Neural progenitor cell (in vitro differentiated cells): ENCODE measurements around the gene GNAI3. TPM values are rescaled to one million over a fixed set of nuclear protein-coding genes. Genes with fewer than 3 reads are reported as not detected.

Experiments used
- DNase-seq: peaks from one replicate; pipeline ENCODE4 v3.0.0-alpha.2; 2016; ENCODE audit warnings: low spot score
- H2AFZ ChIP-seq: fragments of 200-600 bp; sonication (generic); replicated peaks from 2 replicates; pipeline ENCODE4 v1.6.1; 2016; ENCODE audit warnings: antibody characterized with exemption
- H3F3A ChIP-seq: fragments of 200-600 bp; sonication (generic); 2 replicates; pipeline ENCODE4 v1.6.1; 2016; ENCODE audit warnings: antibody characterized with exemption, low read depth
- H3K27ac ChIP-seq: fragments of 200-600 bp; sonication (generic); 2 replicates; pipeline ENCODE4 v1.5.1; 2016; ENCODE audit warnings: mild to moderate bottlenecking
- H3K27me3 ChIP-seq: fragments of 200-600 bp; sonication (generic); 2 replicates; pipeline ENCODE4 v1.6.1; 2016; ENCODE audit warnings: mild to moderate bottlenecking, moderate library complexity
- H3K36me3 ChIP-seq: fragments of 200-600 bp; sonication (generic); 2 replicates; pipeline ENCODE4 v1.5.1; 2016
- H3K4me1 ChIP-seq: fragments of 200-600 bp; sonication (generic); 2 replicates; pipeline ENCODE4 v1.6.1; 2016; ENCODE audit warnings: mixed run types
- H3K4me2 ChIP-seq: fragments of 200-600 bp; sonication (generic); 2 replicates; pipeline ENCODE4 v1.6.1; 2016
- H3K4me3 ChIP-seq: fragments of 200-600 bp; sonication (generic); 2 replicates; pipeline ENCODE4 v1.5.1; 2016
- H3K79me2 ChIP-seq: fragments of 200-600 bp; sonication (generic); 2 replicates; pipeline ENCODE4 v1.6.1; 2016; ENCODE audit warnings: low read depth
- H3K9ac ChIP-seq: fragments of 200-600 bp; sonication (generic); 2 replicates; pipeline ENCODE4 v1.6.1; 2016
- H3K9me3 ChIP-seq: fragments of 200-600 bp; sonication (generic); 2 replicates; pipeline ENCODE4 v1.5.1; 2016; ENCODE audit warnings: low read depth
- H4K20me1 ChIP-seq: fragments of 200-600 bp; sonication (generic); 2 replicates; pipeline ENCODE4 v1.6.1; 2016; ENCODE audit warnings: low read depth
- H3K27ac Mint-ChIP-seq: 3 replicates; pipeline ENCODE4 v1.8.0; 2021; ENCODE audit warnings: mixed read lengths
- H3K27me3 Mint-ChIP-seq: 2 replicates; pipeline ENCODE4 v1.8.0; 2022; ENCODE audit warnings: low read depth, mild to moderate bottlenecking, inconsistent platforms, moderate library complexity, mixed read lengths; ENCODE audit not compliant: insufficient read depth
- H3K36me3 Mint-ChIP-seq: 3 replicates; pipeline ENCODE4 v1.8.0; 2021; ENCODE audit warnings: mixed read lengths
- H3K4me1 Mint-ChIP-seq: 3 replicates; pipeline ENCODE4 v1.8.0; 2021; ENCODE audit warnings: mixed read lengths
- H3K4me3 Mint-ChIP-seq: 3 replicates; pipeline ENCODE4 v1.8.0; 2021; ENCODE audit warnings: mild to moderate bottlenecking, moderate library complexity, mixed read lengths
- H3K9me3 Mint-ChIP-seq: 3 replicates; pipeline ENCODE4 v1.8.0; 2020; ENCODE audit warnings: mixed read lengths
- CTCF ChIP-seq: fragments of 200-600 bp; sonication (generic); IDR thresholded peaks from 2 replicates; pipeline ENCODE4 v1.5.1; 2017; ENCODE audit warnings: antibody characterized with exemption, mild to moderate bottlenecking
- EZH2 ChIP-seq: fragments of 200-600 bp; sonication (generic); IDR thresholded peaks from 2 replicates; pipeline ENCODE4 v1.6.1; 2017; ENCODE audit warnings: antibody characterized with exemption, mild to moderate bottlenecking, moderate library complexity
- EZH2phosphoT487 ChIP-seq: fragments of 200-600 bp; sonication (generic); IDR thresholded peaks from 2 replicates; pipeline ENCODE4 v1.6.1; 2017; ENCODE audit warnings: antibody characterized with exemption
- total RNA-seq: library from RNA; depleted of rRNA; stranded (reverse); fragments of >200 nt; gene quantifications from 2 replicates; pipeline ENCODE4 v1.2.3, GENCODE V29; 2015; ENCODE audit warnings: low replicate concordance

GNAI3 gene
- total RNA-seq, 1 donor from 2014 or later: 15.4 TPM

- no peak for TF ChIP-seq EZH2
- TF ChIP-seq EZH2phosphoT487: no peak
- peak; percentile 86 for TF ChIP-seq CTCF
- peak; percentile 92 for DNase-seq
- Mint-ChIP-seq H3K4me3 (no peak overlapping the region), H3K27ac (peak overlapping the region; percentile 74), H3K4me1 (peaks cover 20% of the 10 kb centered on the region), H3K9me3 (peaks cover 19% of the 10 kb centered on the region), H3K27me3 (peaks cover 11% of the 10 kb centered on the region), H3K36me3 (no peaks in the 10 kb centered on the region)
- no peaks in the 10 kb centered on the region for H3K9me3 ChIP-seq
- no peaks in the 10 kb centered on the region for H3K36me3 ChIP-seq
- H3F3A ChIP-seq: no peaks in the 10 kb centered on the region
- no peaks in the 10 kb centered on the region for H3K79me2 ChIP-seq
- peak overlapping the region; percentile 86 for H2AFZ ChIP-seq
- H3K4me3 ChIP-seq: no peak overlapping the region
- no peaks in the 10 kb centered on the region for H4K20me1 ChIP-seq
- peak overlapping the region; percentile 44 for H3K4me2 ChIP-seq
- peaks cover 9% of the 10 kb centered on the region for H3K4me1 ChIP-seq
- H3K27ac ChIP-seq: no peak overlapping the region
- peaks cover 8% of the 10 kb centered on the region for H3K27me3 ChIP-seq
- H3K9ac ChIP-seq: no peak overlapping the region
Measured at GRCh38 chr1:109643385-109644230, 95.2 kb downstream of the GNAI3 start.

GRCh38 chr1:109644670-109645069, 96.3 kb downstream of the GNAI3 start:
- no peak overlapping the region for H3K27ac ChIP-seq
- peaks cover 8% of the 10 kb centered on the region for H3K27me3 ChIP-seq
- H3F3A ChIP-seq: no peaks in the 10 kb centered on the region
- H3K79me2 ChIP-seq: no peaks in the 10 kb centered on the region
- H3K4me3 ChIP-seq: no peak overlapping the region
- H3K4me2 ChIP-seq: no peak overlapping the region
- no peaks in the 10 kb centered on the region for H3K9me3 ChIP-seq
- Mint-ChIP-seq H3K27ac (no peak overlapping the region), H3K4me1 (peaks cover 23% of the 10 kb centered on the region), H3K4me3 (no peak overlapping the region), H3K36me3 (no peaks in the 10 kb centered on the region), H3K27me3 (peaks cover 9% of the 10 kb centered on the region), H3K9me3 (peaks cover 19% of the 10 kb centered on the region)
- H2AFZ ChIP-seq: no peak overlapping the region
- DNase-seq: no peak
- no peaks in the 10 kb centered on the region for H4K20me1 ChIP-seq
- TF ChIP-seq EZH2 (no peak), CTCF (no peak), EZH2phosphoT487 (no peak)
- no peaks in the 10 kb centered on the region for H3K36me3 ChIP-seq
- H3K4me1 ChIP-seq: no peaks in the 10 kb centered on the region
- no peak overlapping the region for H3K9ac ChIP-seq

- H3K36me3 ChIP-seq: no peaks in the 10 kb centered on the region
- no peak for DNase-seq
- Mint-ChIP-seq H3K27ac (no peak overlapping the region), H3K4me3 (no peak overlapping the region), H3K9me3 (peaks cover 16% of the 10 kb centered on the region), H3K36me3 (no peaks in the 10 kb centered on the region), H3K4me1 (peaks cover 13% of the 10 kb centered on the region), H3K27me3 (peaks cover 3% of the 10 kb centered on the region)
- H3F3A ChIP-seq: no peaks in the 10 kb centered on the region
- H3K4me1 ChIP-seq: no peaks in the 10 kb centered on the region
- no peaks in the 10 kb centered on the region for H3K9me3 ChIP-seq
- no peak overlapping the region for H3K27ac ChIP-seq
- H3K79me2 ChIP-seq: no peaks in the 10 kb centered on the region
- TF ChIP-seq EZH2 (no peak), CTCF (peak; percentile 33), EZH2phosphoT487 (no peak)
- peak overlapping the region; percentile 1 for H3K4me2 ChIP-seq
- peak overlapping the region; percentile 80 for H2AFZ ChIP-seq
- no peak overlapping the region for H3K4me3 ChIP-seq
- no peaks in the 10 kb centered on the region for H4K20me1 ChIP-seq
- H3K27me3 ChIP-seq: peaks cover 43% of the 10 kb centered on the region
- H3K9ac ChIP-seq: no peak overlapping the region
Measured at GRCh38 chr1:109649491-109649914, 101.1 kb downstream of the GNAI3 start.
